HepG2 (cell line): ENCODE measurements around the gene ZCCHC8. TPM values are rescaled to one million over a fixed set of nuclear protein-coding genes. Genes with fewer than 3 reads are reported as not detected.

Source experiments
- ATM ChIP-seq: fragments of 450-650 bp; IDR thresholded peaks from 2 replicates; pipeline ENCODE4 v1.7.1; 2017; ENCODE audit warnings: mild to moderate bottlenecking, borderline replicate concordance
- CEBPB ChIP-seq: IDR thresholded peaks from 2 replicates; pipeline ENCODE4 v1.6.1; 2011; ENCODE audit warnings: low read depth, low read length, improper control_type of control experiment, borderline replicate concordance
- CENPX ChIP-seq: sonication (generic); formaldehyde crosslinking; IDR thresholded peaks from 2 replicates; pipeline ENCODE4 v1.9.0; 2021; ENCODE audit warnings: mild to moderate bottlenecking, missing genetic modification reagents, moderate library complexity
- CREM ChIP-seq, 2 experiments: sonication (generic) in 1 of 2; formaldehyde crosslinking in 1 of 2; IDR thresholded peaks; 2 replicates each; pipeline versions ENCODE4 v1.4.0 to v1.6.1; 2016 to 2020; ENCODE audit warnings: antibody characterized with exemption in 1 of 2, mild to moderate bottlenecking in 1 of 2, missing genetic modification reagents in 1 of 2
- IKZF1 ChIP-seq: fragments of 450-650 bp; IDR thresholded peaks from 2 replicates; pipeline ENCODE4 v1.7.1; 2016
- MEF2D ChIP-seq: sonication (generic); formaldehyde crosslinking; IDR thresholded peaks from 2 replicates; pipeline ENCODE4 v1.5.1; 2020; ENCODE audit warnings: mild to moderate bottlenecking, missing genetic modification reagents
- SRSF9 ChIP-seq: fragments of 200-400 bp; formaldehyde crosslinking; IDR thresholded peaks from 2 replicates; pipeline ENCODE4 v1.6.1; 2018; ENCODE audit warnings: borderline replicate concordance, mild to moderate bottlenecking, low read depth, low read length; ENCODE audit not compliant: insufficient read depth, poor library complexity, severe bottlenecking
- U2AF2 ChIP-seq: fragments of 200-400 bp; formaldehyde crosslinking; IDR thresholded peaks from 2 replicates; pipeline ENCODE4 v1.6.1; 2017; ENCODE audit warnings: low read depth, mild to moderate bottlenecking, low read length
- YY1 ChIP-seq: IDR thresholded peaks from 2 replicates; pipeline ENCODE4 v1.6.1; 2011; ENCODE audit warnings: low read length, low read depth, moderate library complexity, mild to moderate bottlenecking; ENCODE audit not compliant: insufficient read depth, insufficient replicate concordance
- ZBTB26 ChIP-seq: IDR thresholded peaks from 2 replicates; pipeline ENCODE4 v1.6.1; 2016; ENCODE audit warnings: missing compliant biosample characterization, missing genetic modification reagents, borderline replicate concordance
- ZBTB34 ChIP-seq: sonication (generic); formaldehyde crosslinking; IDR thresholded peaks from 2 replicates; pipeline ENCODE4 v1.8.0; 2022; ENCODE audit warnings: mild to moderate bottlenecking, missing genetic modification reagents
- ZIK1 ChIP-seq: sonication (generic); formaldehyde crosslinking; IDR thresholded peaks from 2 replicates; pipeline ENCODE4 v1.5.0; 2020; ENCODE audit warnings: mild to moderate bottlenecking, low read depth, missing genetic modification reagents, borderline replicate concordance
- ZNF564 ChIP-seq: sonication (generic); formaldehyde crosslinking; IDR thresholded peaks from 2 replicates; pipeline ENCODE4 v1.8.1; 2023; ENCODE audit warnings: mild to moderate bottlenecking, missing genetic modification reagents
- ZNF646 ChIP-seq: sonication (generic); formaldehyde crosslinking; IDR thresholded peaks from 2 replicates; pipeline ENCODE4 v1.9.0; 2021; ENCODE audit warnings: mild to moderate bottlenecking, missing genetic modification reagents
- polyA plus RNA-seq, 8 experiments: library from polyadenylated mRNA; depleted of rRNA in 3 of 8; stranded (reverse) in 7 of 8; unstranded in 1 of 8; fragments of >200 nt; fragmentation: Illumina TruSeq in 4 of 8; extraction: Trizol in 4 of 8; gene quantifications; 2 replicates each; pipeline versions ENCODE4 v1.2.1 to v1.2.3, GENCODE V29; 2011 to 2016; ENCODE audit warnings: low read depth in 4 of 8, missing spikeins in 1 of 8, mixed read lengths in 1 of 8; ENCODE audit not compliant: insufficient read depth in 1 of 8
- total RNA-seq, 5 experiments: library from RNA; depleted of rRNA; stranded (reverse); fragments of >200 nt; fragmentation: Illumina TruSeq; extraction: Trizol; gene quantifications; 2 replicates each; pipeline ENCODE4 v1.2.3, GENCODE V29; 2016; ENCODE audit warnings: low read depth in 1 of 5
- TF ChIP-seq, protein P1 (sequence below): sonication (generic); formaldehyde crosslinking; IDR thresholded peaks from 2 replicates; pipeline ENCODE4 v1.4.0; 2020; ENCODE audit warnings: mild to moderate bottlenecking, missing genetic modification reagents
- TF ChIP-seq, protein P2 (sequence below): IDR thresholded peaks from 2 replicates; pipeline ENCODE4 v1.6.1; 2016; ENCODE audit warnings: control low read depth

ZCCHC8 gene
- total and polyA plus RNA-seq, 2 of the 13 experiments (the other 11 are each of a cell fraction or from before 2014, with no cell fraction given), result 18.6 to 20.9 TPM

DNA sequence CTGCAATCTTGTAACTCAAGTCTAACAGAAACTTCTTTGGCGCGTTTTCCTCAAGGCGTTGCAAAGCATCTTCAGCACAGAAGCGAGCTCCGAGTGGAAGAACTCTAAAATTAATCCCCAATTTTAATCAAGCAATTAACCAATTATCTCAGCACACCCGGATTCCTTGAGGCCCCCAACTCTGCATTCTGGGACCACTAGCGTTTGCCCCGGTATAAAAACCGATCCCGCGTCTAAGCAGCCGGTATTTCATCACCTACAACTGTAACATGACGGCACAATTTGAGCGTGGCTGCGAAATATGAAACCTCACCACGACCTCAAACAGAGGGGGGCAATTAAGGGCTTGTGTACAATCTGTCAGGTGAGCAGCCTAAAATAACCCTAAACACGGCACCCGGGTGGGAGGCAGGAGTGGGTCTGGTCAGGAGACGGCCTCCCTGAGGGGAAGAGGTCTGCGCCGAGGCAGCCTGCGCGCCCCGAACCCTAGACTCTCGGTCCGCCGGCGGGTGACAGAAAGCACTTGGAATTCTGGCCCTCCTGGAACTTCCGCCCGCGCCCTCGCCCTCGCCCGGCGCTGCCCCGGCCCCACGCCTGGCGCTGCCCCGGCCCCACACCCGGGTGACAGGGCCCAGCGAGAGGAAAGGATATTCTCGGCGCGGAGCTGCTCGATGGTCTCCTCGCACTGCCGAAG lies 594 bp downstream of the ZCCHC8 start (continued):
- TF ChIP-seq ZBTB34 (CRISPR knock-in tag) (no peak), IKZF1 (no peak), ZIK1 (CRISPR knock-in tag) (no peak), U2AF2 (no peak), SRSF9 (no peak), MEF2D (no peak), YY1 (no peak), CREM (IDR thresholded peaks at IDR 0.05) (peak; percentile 14; the same call in 1 of the 2 replicates), CREM (CRISPR knock-in tag; IDR thresholded peaks at IDR 0.05) (no peak), ATM (no peak), ZBTB26 (no peak), CENPX (CRISPR knock-in tag) (no peak), ZNF646 (CRISPR knock-in tag) (no peak), CEBPB (peak; percentile 85), ZNF564 (peak; percentile 37; the same call in 1 of the 2 replicates)
- TF ChIP-seq, protein P1, sequence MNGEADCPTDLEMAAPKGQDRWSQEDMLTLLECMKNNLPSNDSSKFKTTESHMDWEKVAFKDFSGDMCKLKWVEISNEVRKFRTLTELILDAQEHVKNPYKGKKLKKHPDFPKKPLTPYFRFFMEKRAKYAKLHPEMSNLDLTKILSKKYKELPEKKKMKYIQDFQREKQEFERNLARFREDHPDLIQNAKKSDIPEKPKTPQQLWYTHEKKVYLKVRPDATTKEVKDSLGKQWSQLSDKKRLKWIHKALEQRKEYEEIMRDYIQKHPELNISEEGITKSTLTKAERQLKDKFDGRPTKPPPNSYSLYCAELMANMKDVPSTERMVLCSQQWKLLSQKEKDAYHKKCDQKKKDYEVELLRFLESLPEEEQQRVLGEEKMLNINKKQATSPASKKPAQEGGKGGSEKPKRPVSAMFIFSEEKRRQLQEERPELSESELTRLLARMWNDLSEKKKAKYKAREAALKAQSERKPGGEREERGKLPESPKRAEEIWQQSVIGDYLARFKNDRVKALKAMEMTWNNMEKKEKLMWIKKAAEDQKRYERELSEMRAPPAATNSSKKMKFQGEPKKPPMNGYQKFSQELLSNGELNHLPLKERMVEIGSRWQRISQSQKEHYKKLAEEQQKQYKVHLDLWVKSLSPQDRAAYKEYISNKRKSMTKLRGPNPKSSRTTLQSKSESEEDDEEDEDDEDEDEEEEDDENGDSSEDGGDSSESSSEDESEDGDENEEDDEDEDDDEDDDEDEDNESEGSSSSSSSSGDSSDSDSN (CRISPR knock-in tag), result no peak; the same call in 1 of the 2 replicates
- TF ChIP-seq, protein P2, sequence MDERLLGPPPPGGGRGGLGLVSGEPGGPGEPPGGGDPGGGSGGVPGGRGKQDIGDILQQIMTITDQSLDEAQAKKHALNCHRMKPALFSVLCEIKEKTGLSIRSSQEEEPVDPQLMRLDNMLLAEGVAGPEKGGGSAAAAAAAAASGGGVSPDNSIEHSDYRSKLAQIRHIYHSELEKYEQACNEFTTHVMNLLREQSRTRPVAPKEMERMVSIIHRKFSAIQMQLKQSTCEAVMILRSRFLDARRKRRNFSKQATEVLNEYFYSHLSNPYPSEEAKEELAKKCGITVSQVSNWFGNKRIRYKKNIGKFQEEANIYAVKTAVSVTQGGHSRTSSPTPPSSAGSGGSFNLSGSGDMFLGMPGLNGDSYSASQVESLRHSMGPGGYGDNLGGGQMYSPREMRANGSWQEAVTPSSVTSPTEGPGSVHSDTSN, result no peak
